Right lobe of liver (tissue), 6 donors: ENCODE measurements around the gene LRP11. TPM values are rescaled to one million over a fixed set of nuclear protein-coding genes. Genes with fewer than 3 reads are reported as not detected.

Experiments
- ATAC-seq, 4 donors: fragments of 200-7000 bp; cut with Tn5 transposase; one replicate each; pipeline ENCODE4 v1.9.1; 2020; ENCODE audit warnings: mild to moderate bottlenecking in 4 of 4, moderate library complexity in 4 of 4
- DNase-seq, 3 donors: peaks; one replicate each; pipeline ENCODE4 v3.0.0-alpha.2; 2020
- H3K27ac ChIP-seq, 3 donors: fragments of 200-600 bp; one replicate each; pipeline ENCODE4 v1.8.0; 2022
- H3K27me3 ChIP-seq, 2 donors: fragments of 200-600 bp; one replicate each; pipeline ENCODE4 v1.8.0; 2022
- H3K36me3 ChIP-seq, 4 donors: fragments of 200-600 bp; sonication (generic) in 1 of 4; one replicate each; pipeline versions ENCODE4 v1.5.1 to v1.8.0; 2017 to 2022; ENCODE audit warnings: control low read depth in 1 of 4
- H3K4me1 ChIP-seq, 4 donors: fragments of 200-600 bp; sonication (generic) in 1 of 4; one replicate each; pipeline versions ENCODE4 v1.5.1 to v1.8.0; 2017 to 2022; ENCODE audit warnings: control low read depth in 1 of 4
- H3K4me3 ChIP-seq, 3 donors: fragments of 200-600 bp; one replicate each; pipeline ENCODE4 v1.8.0; 2022
- H3K9me3 ChIP-seq, 4 donors: fragments of 200-600 bp; sonication (generic) in 1 of 4; one replicate each; pipeline versions ENCODE4 v1.5.1 to v1.8.0; 2017 to 2022; ENCODE audit warnings: control low read depth in 1 of 4
- CTCF ChIP-seq, 4 donors: fragments of 200-600 bp in 3 of 4; fragments of 450-650 bp in 1 of 4; IDR thresholded peaks; one replicate each; pipeline versions ENCODE4 v1.5.1 to v1.8.0; 2016 to 2022; ENCODE audit warnings: antibody characterized with exemption in 4 of 4, mild to moderate bottlenecking in 2 of 4
- POLR2A ChIP-seq: fragments of 450-650 bp; IDR thresholded peaks from one replicate; pipeline ENCODE4 v1.6.1; 2017; ENCODE audit warnings: antibody characterized with exemption, mild to moderate bottlenecking
- whole genome bisulfite sequencing: methylation state at CpG from one replicate; pipeline ENCODE4 v1.1.6; 2018; ENCODE audit warnings: low coverage, low lambda C conversion rate; ENCODE audit not compliant: insufficient coverage; ENCODE audit errors: missing lambda C conversion rate; 5-methylcytosine and 5-hydroxymethylcytosine counted together
- intact Hi-C, 2 donors: fragments of 100-400 bp; cut with DNase I; formaldehyde crosslinking; loops; one replicate each; pipeline versions ENCODE4 v1.11.2 to v1.14.1; 2022
- total RNA-seq, 6 experiments: library from RNA; depleted of rRNA in 2 of 6; stranded (reverse); fragments of >200 nt in 2 of 6; fragmentation: NEBNext Ultra II Directional in 3 of 6; extraction: Animal tissue kit (Norgen Biotek cat#: 25700) in 3 of 6; gene quantifications; one replicate each; pipeline versions ENCODE4 v1.1.0 to v1.2.4, GENCODE V29; 2016 to 2023
- donor health status: DM: no; HTN: yes; CAD: no.
- donor health status: DM: no; HTN: no; CAD: no.
- donor health status: DM: no; HTN: no; CAD: no.
- donor health status: DM: no; HTN: yes; CAD: no.
- donor health status: DM: no; HTN: yes; CAD: no.

The LRP11 gene
- total RNA-seq, 6 experiments from 2014 or later, result 6.8 to 11.1 (median 9.3) TPM

- H3K36me3 ChIP-seq, result no peaks in the 10 kb centered on the region
- intact Hi-C loops, result no loop called here
- peak within 1 kb of the TSS; percentile 9 to 22 (median 20) for H3K4me3 ChIP-seq
- ATAC-seq (no peak), DNase-seq (no peak)
- no peaks in the 10 kb centered on the region for H3K9me3 ChIP-seq
- peaks cover 0 to 9% (median 0%) of the 10 kb centered on the region in 4 donors for H3K4me1 ChIP-seq
- WGBS, result 77% methylated on average over 13 of the region's 17 CpGs
- TF ChIP-seq POLR2A, result no peak
- no peak for TF ChIP-seq CTCF (IDR thresholded peaks at IDR 0.05)
- no peaks in the 10 kb centered on the region for H3K27me3 ChIP-seq
- H3K27ac ChIP-seq, result peak within 1 kb of the TSS in 2 of 3 donors; percentile 42 to 58
Measured at GRCh38 chr6:149897855-149898744, 33.9 kb upstream of the LRP11 start, which contains the start of gene RAET1E. RAET1E (minus strand) TSS chr6:149898113; CDS start chr6:149890901, 7,212 bp downstream.

DNA sequence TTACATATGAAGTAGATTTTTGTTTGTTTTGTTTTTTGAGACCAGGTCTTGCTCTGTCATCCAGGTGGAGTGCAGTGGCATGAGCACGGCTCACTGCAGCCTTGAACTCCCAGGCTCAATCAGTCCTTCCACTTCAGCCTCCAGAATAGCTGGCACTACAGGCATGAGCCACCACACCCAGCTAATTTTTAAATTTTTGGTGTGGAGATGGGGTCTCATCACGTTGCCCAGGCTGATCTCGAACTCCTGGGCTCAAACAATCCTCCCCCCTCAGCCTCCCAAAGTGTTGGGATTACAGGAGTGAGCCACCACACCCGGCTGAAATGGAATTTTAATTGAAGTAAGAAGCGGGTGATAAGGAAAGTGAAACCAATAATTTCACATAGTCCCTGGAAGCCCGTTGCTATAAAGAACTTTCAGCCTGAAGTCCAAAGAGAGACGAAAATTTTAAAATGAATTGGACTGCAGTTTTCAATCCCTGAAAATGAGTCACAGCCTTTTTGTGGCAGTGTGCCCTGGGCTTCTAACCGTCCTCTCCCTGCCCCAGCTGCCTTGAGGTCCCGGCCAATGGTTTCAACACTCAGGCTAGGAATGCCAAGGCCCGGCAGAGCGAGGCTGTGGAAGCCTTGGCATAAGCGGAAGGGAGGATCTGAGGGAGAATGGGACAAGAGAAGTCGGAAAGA, 33.0 kb upstream of the LRP11 start:
- H3K36me3 ChIP-seq, result no peaks in the 10 kb centered on the region
- H3K4me3 ChIP-seq, result peak overlapping the region; percentile 9 to 22 (median 20)
- ATAC-seq (peak; percentile 89 to 97 (median 92)), DNase-seq (peak; percentile 78 to 87 (median 78))
- 19% methylated on average over 13 of the region's 13 CpGs for WGBS
- H3K27me3 ChIP-seq, result no peaks in the 10 kb centered on the region
- H3K9me3 ChIP-seq, result no peaks in the 10 kb centered on the region
- peak overlapping the region in 2 of 3 donors; percentile 42 to 58 for H3K27ac ChIP-seq
- no peak for TF ChIP-seq CTCF (IDR thresholded peaks at IDR 0.05)
- TF ChIP-seq POLR2A, result no peak
- intact Hi-C loops, result no loop called here
- H3K4me1 ChIP-seq, result peaks cover 0 to 9% (median 0%) of the 10 kb centered on the region in 4 donors

DNA sequence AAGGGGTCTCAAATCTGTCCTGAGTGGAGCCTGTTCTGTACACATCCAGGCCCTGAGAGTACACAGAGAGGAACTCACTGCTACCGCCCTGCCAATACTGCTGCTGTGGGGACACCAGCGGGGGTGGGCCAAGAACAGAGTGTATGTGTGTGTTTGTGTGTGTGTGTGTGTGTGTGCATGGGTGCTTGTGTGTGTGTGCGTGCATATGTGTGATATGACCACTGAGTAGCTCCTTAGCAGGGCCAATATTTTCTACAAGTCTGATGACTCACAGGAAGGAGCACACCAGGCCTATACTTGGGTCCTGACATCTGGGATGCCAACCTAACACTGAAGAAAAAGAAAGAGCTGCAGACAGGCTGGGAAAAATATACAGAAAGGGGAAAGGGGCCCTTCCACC, 32.3 kb upstream of the LRP11 start:
- no peaks in the 10 kb centered on the region for H3K9me3 ChIP-seq
- no peak for ATAC-seq
- H3K4me3 ChIP-seq, result no peak overlapping the region
- no peak for DNase-seq
- H3K4me1 ChIP-seq, result peaks cover 0 to 9% (median 0%) of the 10 kb centered on the region in 4 donors
- H3K27ac ChIP-seq, result peak overlapping the region in 1 of 3 donors; percentile 58
- H3K36me3 ChIP-seq, result no peaks in the 10 kb centered on the region
- TF ChIP-seq CTCF (IDR thresholded peaks at IDR 0.05) (no peak), POLR2A (no peak)
- H3K27me3 ChIP-seq, result no peaks in the 10 kb centered on the region
- 80% methylated on average over 1 of the region's 3 CpGs for WGBS
- intact Hi-C loops, result no loop called here

- intact Hi-C loops, result no loop called here
- no peaks in the 10 kb centered on the region for H3K27me3 ChIP-seq
- peaks cover 0 to 9% (median 0%) of the 10 kb centered on the region in 4 donors for H3K4me1 ChIP-seq
- 57% methylated on average over 3 of the region's 5 CpGs for WGBS
- DNase-seq (peak in 1 of 3 donors; percentile 46), ATAC-seq (peak; percentile 29 to 66 (median 52))
- no peaks in the 10 kb centered on the region for H3K36me3 ChIP-seq
- TF ChIP-seq POLR2A (no peak), CTCF (IDR thresholded peaks at IDR 0.05) (no peak)
- no peak overlapping the region for H3K4me3 ChIP-seq
- H3K9me3 ChIP-seq, result no peaks in the 10 kb centered on the region
- peak overlapping the region in 1 of 3 donors; percentile 34 for H3K27ac ChIP-seq
Measured at GRCh38 chr6:149895833-149896271, 31.7 kb upstream of the LRP11 start.
